CD4-positive, alpha-beta T cell treated with Interleukin-6 at 100 ng/mL for 8 hours (primary cell): ENCODE data around the gene METTL15.
A peak's percentile ranks its signal among the peaks of the same experiment; 100 is the strongest.
"Not testable (repeated sequence)": the region's sequence is repeated elsewhere in the genome, so short reads cannot be mapped to it uniquely, and the experiment has no call there.

Experiments
- DNase-seq: peaks from one replicate; pipeline ENCODE4 v3.0.0-alpha.2; 2020; ENCODE audit warnings: mixed read lengths, low spot score

Gene METTL15

GRCh38 chr11:28107750-28108618, at the start of gene METTL15, which contains the start of gene KIF18A:
METTL15 (plus strand) TSS chr11:28108388; CDS start chr11:28113335, 4,947 bp downstream.
KIF18A (minus strand) TSS chr11:28108156; CDS start chr11:28097947, 10,209 bp downstream.
- peak; percentile 96 for DNase-seq

- DNase-seq, result no peak
Observed at GRCh38 chr11:28071305-28071704, 36.9 kb upstream of the METTL15 start.

GRCh38 chr11:28072321-28072720, 35.9 kb upstream of the METTL15 start:
- no peak for DNase-seq

GRCh38 chr11:28077521-28077920, 30.7 kb upstream of the METTL15 start:
- DNase-seq, result no peak

- no peak for DNase-seq
Observed at GRCh38 chr11:28083118-28083517, 25.1 kb upstream of the METTL15 start.

- no peak for DNase-seq
Observed at GRCh38 chr11:28086569-28086968, 21.6 kb upstream of the METTL15 start.

GRCh38 chr11:28087192-28087591, 21.0 kb upstream of the METTL15 start:
- DNase-seq, result not testable (repeated sequence)

- DNase-seq, result not testable (repeated sequence)
Observed at GRCh38 chr11:28087693-28088092, 20.5 kb upstream of the METTL15 start.

- DNase-seq, result no peak
Observed at GRCh38 chr11:28089378-28089777, 18.8 kb upstream of the METTL15 start.

- no peak for DNase-seq
Observed at GRCh38 chr11:28090052-28090749, 18.0 kb upstream of the METTL15 start.

- DNase-seq, result no peak
Observed at GRCh38 chr11:28092786-28093185, 15.4 kb upstream of the METTL15 start.

- DNase-seq, result no peak
Observed at GRCh38 chr11:28098257-28098656, 9.9 kb upstream of the METTL15 start.

- DNase-seq, result no peak
Observed at GRCh38 chr11:28099715-28100114, 8.5 kb upstream of the METTL15 start.

GRCh38 chr11:28100665-28101064, 7.5 kb upstream of the METTL15 start:
- DNase-seq, result no peak

- DNase-seq, result not testable (repeated sequence)
Observed at GRCh38 chr11:28102300-28102699, 5.9 kb upstream of the METTL15 start.

- DNase-seq, result no peak
Observed at GRCh38 chr11:28104425-28104824, 3.8 kb upstream of the METTL15 start.

GRCh38 chr11:28104984-28105383, 3.2 kb upstream of the METTL15 start:
- no peak for DNase-seq

GRCh38 chr11:28105869-28106268, 2.3 kb upstream of the METTL15 start:
- no peak for DNase-seq

GRCh38 chr11:28106353-28107043, 1.7 kb upstream of the METTL15 start:
- no peak for DNase-seq

GRCh38 chr11:28107191-28107749, 918 bp upstream of the METTL15 start:
- DNase-seq, result peak; percentile 6

- no peak for DNase-seq
Observed at GRCh38 chr11:28108958-28109357, 770 bp downstream of the METTL15 start.
